Measurements from ENCODE around the gene FOXO3B.
"Not testable (repeated sequence)": the region's sequence is repeated elsewhere in the genome, so short reads cannot be mapped to it uniquely, and the experiment has no call there.

DNA sequence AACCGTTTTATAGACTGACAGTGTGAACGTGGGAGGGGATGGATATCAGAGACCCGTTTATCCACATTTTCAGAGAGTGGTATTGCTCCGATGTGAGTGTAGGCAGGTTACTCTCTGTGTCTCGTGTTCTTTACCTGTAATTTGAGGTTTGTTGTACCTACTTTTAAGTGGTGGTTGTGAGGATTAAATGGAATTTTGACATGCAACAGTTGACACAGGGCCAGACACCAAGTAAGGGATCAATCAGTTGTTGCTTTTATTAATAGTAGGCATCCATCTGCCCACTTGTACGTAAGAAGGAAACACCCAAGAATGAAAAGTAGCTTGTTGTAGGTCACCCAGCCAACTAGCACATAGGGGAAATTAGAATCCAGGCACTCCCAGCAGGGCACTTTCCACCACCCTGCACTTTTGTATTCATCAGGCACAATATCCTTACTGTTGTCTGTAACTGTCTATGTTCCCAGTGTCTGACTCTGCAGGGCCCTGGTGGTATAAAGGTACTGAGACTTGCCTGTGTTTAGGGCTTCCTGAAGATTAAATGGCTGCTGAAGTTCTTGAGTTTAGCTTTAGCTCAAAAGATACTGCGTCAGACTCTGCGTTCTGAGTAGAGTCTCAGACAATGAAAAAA, 16.5 kb upstream of the FOXO3B start:
- not testable (repeated sequence) for TF ChIP-seq ZNF8 (CRISPR knock-in tag; IDR thresholded peaks at IDR 0.05); CSDC2 (CRISPR knock-in tag; IDR thresholded peaks at IDR 0.05); SNAI2 (CRISPR knock-in tag; IDR thresholded peaks at IDR 0.05); TCF4 (CRISPR knock-in tag; IDR thresholded peaks at IDR 0.05; ENCODE audit: borderline replicate concordance); ESRRG (CRISPR knock-in tag; IDR thresholded peaks at IDR 0.05); PPARA (CRISPR knock-in tag; IDR thresholded peaks at IDR 0.05; ENCODE audit: borderline replicate concordance)
- TF ChIP-seq, protein P1, sequence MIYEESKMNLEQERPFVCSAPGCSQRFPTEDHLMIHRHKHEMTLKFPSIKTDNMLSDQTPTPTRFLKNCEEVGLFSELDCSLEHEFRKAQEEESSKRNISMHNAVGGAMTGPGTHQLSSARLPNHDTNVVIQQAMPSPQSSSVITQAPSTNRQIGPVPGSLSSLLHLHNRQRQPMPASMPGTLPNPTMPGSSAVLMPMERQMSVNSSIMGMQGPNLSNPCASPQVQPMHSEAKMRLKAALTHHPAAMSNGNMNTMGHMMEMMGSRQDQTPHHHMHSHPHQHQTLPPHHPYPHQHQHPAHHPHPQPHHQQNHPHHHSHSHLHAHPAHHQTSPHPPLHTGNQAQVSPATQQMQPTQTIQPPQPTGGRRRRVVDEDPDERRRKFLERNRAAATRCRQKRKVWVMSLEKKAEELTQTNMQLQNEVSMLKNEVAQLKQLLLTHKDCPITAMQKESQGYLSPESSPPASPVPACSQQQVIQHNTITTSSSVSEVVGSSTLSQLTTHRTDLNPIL (CRISPR knock-in tag; IDR thresholded peaks at IDR 0.05; ENCODE audit: low read depth), result not testable (repeated sequence)

Measured in SK-N-SH treated with all-trans-retinoic acid at 6 μM for 48 hours (cell line).